ENCODE data around the gene ANAPC2. TPM values are rescaled to one million over a fixed set of nuclear protein-coding genes. Genes with fewer than 3 reads are reported as not detected.

The ANAPC2 gene
- total RNA-seq, 4 donors from 2014 or later, result 37.7 to 118 (median 78.7) TPM

DNA sequence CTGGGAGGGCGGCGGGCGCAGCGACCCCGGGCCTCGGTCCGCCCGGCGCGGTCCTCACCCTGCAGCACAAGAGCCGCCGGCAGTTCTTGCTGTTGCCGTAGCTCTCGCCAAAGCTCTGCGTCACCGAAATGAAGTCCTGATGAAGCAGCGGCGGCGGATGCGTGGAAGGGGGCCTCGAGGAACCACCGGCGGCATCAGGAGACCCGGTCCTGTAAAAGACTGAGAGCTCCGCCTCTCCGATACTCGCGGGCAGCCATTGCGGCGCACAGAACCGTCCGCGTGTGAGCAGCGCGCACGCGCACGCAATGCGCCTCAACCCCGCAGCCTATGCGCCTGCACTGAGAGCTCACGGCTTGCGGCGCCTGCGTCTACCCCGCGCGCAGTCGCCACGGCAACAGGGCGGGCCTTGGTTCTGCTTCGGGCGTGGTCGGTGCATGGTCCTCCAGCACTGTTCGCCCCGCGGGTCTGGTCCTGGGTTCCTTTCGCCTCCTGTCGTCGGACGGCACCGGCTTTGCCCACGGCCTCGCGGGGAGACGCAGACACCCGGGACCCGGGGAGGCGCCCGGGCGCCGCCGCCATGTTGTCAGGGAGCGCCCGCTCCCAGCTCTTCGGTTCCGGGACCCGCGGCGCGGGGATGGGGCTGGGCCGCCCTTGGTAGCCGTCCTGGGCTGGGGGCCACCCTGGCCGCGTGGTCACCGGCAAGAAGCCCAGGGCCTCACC is 58.7 kb downstream of the ANAPC2 start:
- H3K27me3 ChIP-seq, result no peaks in the 10 kb centered on the region
- DNase-seq, result peak; percentile 86 to 96 (median 94)
- peak overlapping the region; percentile 62 to 86 (median 83) for H3K27ac ChIP-seq
- H3K36me3 ChIP-seq, result no peaks in the 10 kb centered on the region
- TF ChIP-seq, protein P1, sequence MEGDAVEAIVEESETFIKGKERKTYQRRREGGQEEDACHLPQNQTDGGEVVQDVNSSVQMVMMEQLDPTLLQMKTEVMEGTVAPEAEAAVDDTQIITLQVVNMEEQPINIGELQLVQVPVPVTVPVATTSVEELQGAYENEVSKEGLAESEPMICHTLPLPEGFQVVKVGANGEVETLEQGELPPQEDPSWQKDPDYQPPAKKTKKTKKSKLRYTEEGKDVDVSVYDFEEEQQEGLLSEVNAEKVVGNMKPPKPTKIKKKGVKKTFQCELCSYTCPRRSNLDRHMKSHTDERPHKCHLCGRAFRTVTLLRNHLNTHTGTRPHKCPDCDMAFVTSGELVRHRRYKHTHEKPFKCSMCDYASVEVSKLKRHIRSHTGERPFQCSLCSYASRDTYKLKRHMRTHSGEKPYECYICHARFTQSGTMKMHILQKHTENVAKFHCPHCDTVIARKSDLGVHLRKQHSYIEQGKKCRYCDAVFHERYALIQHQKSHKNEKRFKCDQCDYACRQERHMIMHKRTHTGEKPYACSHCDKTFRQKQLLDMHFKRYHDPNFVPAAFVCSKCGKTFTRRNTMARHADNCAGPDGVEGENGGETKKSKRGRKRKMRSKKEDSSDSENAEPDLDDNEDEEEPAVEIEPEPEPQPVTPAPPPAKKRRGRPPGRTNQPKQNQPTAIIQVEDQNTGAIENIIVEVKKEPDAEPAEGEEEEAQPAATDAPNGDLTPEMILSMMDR (IDR thresholded peaks at IDR 0.05), result no peak
- TF ChIP-seq POLR2A (IDR thresholded peaks at IDR 0.05), result peak; percentile 53 to 67
- peak overlapping the region; percentile 63 to 94 (median 86) for H3K4me3 ChIP-seq
- peaks cover 0 to 7% (median 3%) of the 10 kb centered on the region in 4 donors for H3K9me3 ChIP-seq
- H3K4me1 ChIP-seq, result peaks cover 0 to 38% (median 23%) of the 10 kb centered on the region in 4 donors

DNA sequence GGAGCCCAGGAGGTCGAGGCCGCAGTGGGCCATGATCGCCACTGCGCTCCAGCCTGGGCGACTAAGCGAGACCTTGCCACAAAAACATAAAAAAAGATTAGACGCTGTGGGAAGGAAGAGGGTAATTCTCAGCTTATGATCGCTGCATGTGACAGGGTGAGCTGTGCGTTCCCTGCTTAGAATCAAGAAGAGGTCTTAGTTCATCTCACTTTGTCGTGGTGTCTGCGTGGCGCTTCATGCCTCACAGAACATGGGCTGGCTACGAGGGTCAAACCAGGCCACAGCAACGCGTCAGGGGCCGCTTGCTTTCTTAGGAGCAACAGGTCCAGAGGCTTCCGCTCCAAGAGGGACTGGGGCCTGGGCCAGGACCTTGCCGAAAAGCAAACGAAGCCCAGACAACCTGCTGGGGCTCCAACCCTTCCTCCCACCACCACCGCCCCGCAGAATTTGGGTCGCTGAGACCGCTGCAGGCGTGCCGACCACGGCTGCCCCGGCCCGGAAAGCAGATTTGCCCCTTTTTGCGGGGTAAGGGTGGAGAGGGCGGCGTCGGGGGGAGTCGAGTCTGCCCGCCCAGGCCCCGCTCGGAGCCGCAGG is 59.4 kb downstream of the ANAPC2 start:
- TF ChIP-seq, protein P1 (IDR thresholded peaks at IDR 0.05), result no peak
- TF ChIP-seq POLR2A (IDR thresholded peaks at IDR 0.05), result no peak
- Histone ChIP-seq H3K9me3 (peaks cover 0 to 7% (median 3%) of the 10 kb centered on the region in 4 donors), H3K27me3 (no peaks in the 10 kb centered on the region), H3K4me3 (peak overlapping the region; percentile 63 to 94 (median 86)), H3K27ac (peak overlapping the region; percentile 62 to 86 (median 83)), H3K4me1 (peaks cover 0 to 38% (median 23%) of the 10 kb centered on the region in 4 donors), H3K36me3 (no peaks in the 10 kb centered on the region)
- peak in 2 of 3 donors; percentile 47 to 60 for DNase-seq

DNA sequence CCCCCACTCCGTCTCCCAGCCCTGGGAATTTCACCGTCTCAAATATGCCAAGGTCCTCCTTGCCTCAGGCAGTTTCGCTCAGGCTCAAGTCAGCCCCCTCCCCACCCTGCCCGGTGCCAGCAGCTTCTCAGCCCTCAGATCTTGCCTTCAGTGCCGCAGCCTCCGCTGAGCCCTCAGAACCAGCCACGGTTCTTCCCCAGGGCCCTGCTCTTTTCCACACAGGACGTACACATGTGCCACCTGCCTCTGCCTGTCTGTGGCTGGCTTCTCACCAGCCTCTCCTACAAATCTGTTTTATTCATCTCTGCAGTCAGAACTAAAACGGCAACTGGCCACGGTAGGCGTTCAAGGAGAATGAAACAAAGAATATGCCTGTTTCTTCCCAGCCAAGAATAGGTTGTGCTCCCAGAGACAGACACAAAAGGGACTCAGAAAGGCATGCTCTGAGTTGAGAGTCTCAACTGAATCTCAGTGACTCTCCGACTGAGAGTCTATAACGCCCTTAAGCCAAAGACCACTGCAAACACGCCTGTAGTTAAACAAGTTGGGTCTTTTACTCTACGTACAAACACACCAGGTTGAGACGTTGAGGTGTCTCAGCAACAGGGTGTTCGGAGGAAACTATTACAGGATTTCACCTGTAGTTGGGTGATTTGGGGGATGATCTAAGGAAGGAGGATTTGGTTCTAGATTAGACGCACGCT is 60.0 kb downstream of the ANAPC2 start:
- peak overlapping the region; percentile 62 to 86 (median 83) for H3K27ac ChIP-seq

DNA sequence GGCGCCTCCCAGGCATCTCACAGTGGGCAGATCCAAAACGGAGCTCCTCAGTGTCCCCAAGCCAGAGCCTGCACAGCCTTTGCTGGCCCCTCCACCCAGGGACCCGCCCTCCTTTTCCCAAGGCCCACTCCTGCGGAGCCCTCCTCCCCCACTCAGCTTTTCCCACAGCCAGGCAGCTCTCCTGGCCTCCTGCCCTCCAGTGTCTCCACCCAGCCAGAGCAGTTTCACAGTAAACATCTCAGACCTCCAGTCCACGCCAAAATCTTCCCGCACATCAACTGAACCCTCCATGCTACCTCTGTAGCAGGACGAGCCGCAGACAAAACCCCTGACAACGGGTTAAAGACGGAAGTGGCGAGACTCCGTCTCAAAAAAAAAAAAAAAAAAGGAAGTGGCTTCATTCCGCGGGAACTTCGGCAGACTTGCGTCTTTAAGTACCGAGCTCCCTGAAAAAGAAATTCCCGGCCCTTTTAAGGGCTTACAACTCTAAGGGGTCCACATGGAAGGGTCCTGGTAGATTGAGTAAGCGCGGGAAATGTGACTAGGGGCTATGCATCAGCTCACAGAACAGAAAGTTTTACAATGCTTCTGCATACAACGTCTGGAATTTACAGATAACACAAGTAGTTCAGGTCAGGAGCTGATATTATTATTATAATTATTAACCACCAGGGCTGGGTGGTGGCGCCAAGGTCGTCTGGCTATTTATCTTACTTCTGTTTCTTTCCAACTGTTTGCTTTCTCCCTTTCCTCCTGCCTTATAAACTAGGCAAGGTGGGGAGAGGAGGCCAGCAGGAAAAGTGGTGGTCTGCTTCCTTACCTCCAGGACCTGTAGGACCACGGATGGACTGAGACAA is 60.8 kb downstream of the ANAPC2 start:
- H3K4me3 ChIP-seq, result peak overlapping the region; percentile 25 to 94 (median 64)
- TF ChIP-seq POLR2A (IDR thresholded peaks at IDR 0.05), result no peak
- TF ChIP-seq, protein P1 (IDR thresholded peaks at IDR 0.05), result peak in 3 of 6 experiments; percentile 16 to 30 (median 19)
- DNase-seq, result peak in 2 of 3 donors; percentile 62 to 63
- peak overlapping the region; percentile 62 to 86 (median 83) for H3K27ac ChIP-seq
- peaks cover 0 to 38% (median 23%) of the 10 kb centered on the region in 4 donors for H3K4me1 ChIP-seq
- peaks cover 0 to 7% (median 3%) of the 10 kb centered on the region in 4 donors for H3K9me3 ChIP-seq
- H3K27me3 ChIP-seq, result no peaks in the 10 kb centered on the region
- no peaks in the 10 kb centered on the region for H3K36me3 ChIP-seq

More for the DNA sequence above, 60.0 kb downstream of the ANAPC2 start:
- H3K4me3 ChIP-seq, result peak overlapping the region; percentile 63 to 94 (median 86)
- H3K9me3 ChIP-seq, result peaks cover 0 to 7% (median 3%) of the 10 kb centered on the region in 4 donors
- no peaks in the 10 kb centered on the region for H3K36me3 ChIP-seq
- TF ChIP-seq POLR2A (IDR thresholded peaks at IDR 0.05), result no peak
- TF ChIP-seq, protein P1 (IDR thresholded peaks at IDR 0.05), result no peak
- no peaks in the 10 kb centered on the region for H3K27me3 ChIP-seq
- H3K4me1 ChIP-seq, result peaks cover 0 to 38% (median 23%) of the 10 kb centered on the region in 4 donors
- no peak for DNase-seq

DNA sequence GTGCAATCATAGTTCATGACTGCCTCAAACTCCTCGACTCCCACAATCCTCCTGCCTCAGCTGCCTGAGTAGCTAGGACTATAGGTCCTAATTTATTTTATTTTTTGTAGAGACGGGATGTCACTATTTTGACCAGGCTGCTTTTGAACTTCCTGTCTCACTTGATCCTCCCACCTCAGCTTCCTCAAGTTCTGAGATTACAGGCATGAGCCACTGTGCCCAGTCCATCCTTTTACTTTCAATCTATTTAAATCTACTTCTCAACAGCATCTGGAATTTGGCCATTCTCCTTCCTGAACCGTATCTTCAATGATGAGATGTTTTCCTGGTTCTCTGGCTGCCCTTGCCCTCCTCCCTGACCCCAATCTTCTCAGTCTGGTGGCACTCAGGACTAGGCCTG is 61.6 kb downstream of the ANAPC2 start:
- H3K9me3 ChIP-seq, result peaks cover 0 to 7% (median 3%) of the 10 kb centered on the region in 4 donors
- H3K4me3 ChIP-seq, result peak overlapping the region; percentile 25 to 94 (median 64)
- no peaks in the 10 kb centered on the region for H3K36me3 ChIP-seq
- peaks cover 0 to 38% (median 23%) of the 10 kb centered on the region in 4 donors for H3K4me1 ChIP-seq
- H3K27me3 ChIP-seq, result no peaks in the 10 kb centered on the region
- H3K27ac ChIP-seq, result peak overlapping the region; percentile 62 to 86 (median 83)
- no peak for DNase-seq
- TF ChIP-seq POLR2A (IDR thresholded peaks at IDR 0.05), result no peak
- TF ChIP-seq, protein P1 (IDR thresholded peaks at IDR 0.05), result no peak
